Endodermal cell (in vitro differentiated cells): ENCODE results near the gene ESRRA. TPM values are rescaled to one million over a fixed set of nuclear protein-coding genes. Genes with fewer than 3 reads are reported as not detected.
"Not testable (repeated sequence)": the region's sequence is repeated elsewhere in the genome, so short reads cannot be mapped to it uniquely, and the experiment has no call there.

ENCODE experiments used
- DNase-seq: peaks from one replicate; pipeline ENCODE4 v3.0.0-alpha.2; 2017
- H3K27ac ChIP-seq: 2 replicates; pipeline ENCODE4 v1.5.1; 2013; ENCODE audit warnings: mild to moderate bottlenecking, low read depth, low read length, moderate library complexity
- H3K27me3 ChIP-seq: 2 replicates; pipeline ENCODE4 v1.6.1; 2013; ENCODE audit warnings: mild to moderate bottlenecking, low read length, moderate library complexity; ENCODE audit not compliant: insufficient read depth, control insufficient read depth, poor library complexity, severe bottlenecking
- H3K36me3 ChIP-seq: 2 replicates; pipeline ENCODE4 v1.7.0; 2013; ENCODE audit warnings: mild to moderate bottlenecking, low read length, moderate library complexity; ENCODE audit not compliant: control insufficient read depth, insufficient read depth
- H3K4me1 ChIP-seq: one replicate; pipeline ENCODE4 v1.7.0; 2013; ENCODE audit warnings: low read length; ENCODE audit not compliant: control insufficient read depth, insufficient read depth
- H3K4me3 ChIP-seq: 2 replicates; pipeline ENCODE4 v1.5.1; 2013; ENCODE audit warnings: mild to moderate bottlenecking, low read length, moderate library complexity
- H3K9ac ChIP-seq: 2 replicates; pipeline ENCODE4 v1.6.1; 2013; ENCODE audit warnings: mild to moderate bottlenecking, low read length, moderate library complexity; ENCODE audit not compliant: poor library complexity, severe bottlenecking; ENCODE audit errors: extremely low read depth
- H3K9me3 ChIP-seq: 2 replicates; pipeline ENCODE4 v1.6.1; 2013; ENCODE audit warnings: mild to moderate bottlenecking, low read length, moderate library complexity; ENCODE audit not compliant: control insufficient read depth
- H3K27ac Mint-ChIP-seq: 2 replicates; pipeline ENCODE4 v1.8.0; 2020; ENCODE audit warnings: mixed read lengths
- H3K27me3 Mint-ChIP-seq: 2 replicates; pipeline ENCODE4 v1.8.0; 2021; ENCODE audit warnings: mild to moderate bottlenecking, mixed read lengths; ENCODE audit not compliant: insufficient read depth
- H3K36me3 Mint-ChIP-seq: 2 replicates; pipeline ENCODE4 v1.8.0; 2020; ENCODE audit warnings: low read depth, mixed read lengths
- H3K4me1 Mint-ChIP-seq: 2 replicates; pipeline ENCODE4 v1.8.0; 2020; ENCODE audit warnings: mixed read lengths
- H3K4me3 Mint-ChIP-seq: 2 replicates; pipeline ENCODE4 v1.8.0; 2020; ENCODE audit warnings: mild to moderate bottlenecking, moderate library complexity, mixed read lengths
- H3K9me3 Mint-ChIP-seq: 2 replicates; pipeline ENCODE4 v1.8.0; 2020; ENCODE audit warnings: mild to moderate bottlenecking, mixed read lengths
- WGBS, 2 experiments: methylation state at CpG; one replicate each; pipeline versions ENCODE4 v1.1.5 to v1.1.7; 2013; ENCODE audit warnings: missing lambda C conversion rate in 2 of 2, mixed read lengths in 1 of 2; ENCODE audit not compliant: insufficient coverage in 1 of 2, insufficient read length in 1 of 2; 5-methylcytosine and 5-hydroxymethylcytosine counted together
- total RNA-seq, 2 donors: library from RNA; stranded (reverse); fragmentation: NEBNext Ultra II Directional in 1 of 2; extraction: Animal tissue kit (Norgen Biotek cat#: 25700) in 1 of 2; gene quantifications; 2 replicates in 1 of 2; 3 replicates in 1 of 2; pipeline ENCODE4 v1.2.1, GENCODE V29; 2021
- TF ChIP-seq, protein P1 (sequence below): fragments of 200-600 bp; sonication (generic); conservative IDR thresholded peaks from 2 replicates; pipeline ENCODE4 v1.5.0; 2021; ENCODE audit warnings: antibody characterized with exemption, mild to moderate bottlenecking

The ESRRA gene
- total RNA-seq, 2 donors from 2014 or later, result 22.8 to 34.5 TPM

DNA sequence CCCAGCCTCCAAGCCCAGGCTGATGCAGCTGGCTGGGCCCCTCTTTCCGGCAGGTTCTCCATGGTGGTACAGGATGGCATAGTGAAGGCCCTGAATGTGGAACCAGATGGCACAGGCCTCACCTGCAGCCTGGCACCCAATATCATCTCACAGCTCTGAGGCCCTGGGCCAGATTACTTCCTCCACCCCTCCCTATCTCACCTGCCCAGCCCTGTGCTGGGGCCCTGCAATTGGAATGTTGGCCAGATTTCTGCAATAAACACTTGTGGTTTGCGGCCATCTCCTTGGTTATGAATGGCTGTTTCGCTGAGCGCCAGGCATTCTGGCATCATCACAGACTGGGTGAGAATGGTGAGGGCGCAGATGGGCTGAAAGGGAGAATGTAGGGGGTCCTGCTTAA is 16.2 kb downstream of the ESRRA start:
- no peak overlapping the region for H3K4me3 ChIP-seq
- no peak overlapping the region for H3K27ac ChIP-seq
- no peak for DNase-seq
- peaks cover 5% of the 10 kb centered on the region for H3K4me1 ChIP-seq
- TF ChIP-seq, protein P1, sequence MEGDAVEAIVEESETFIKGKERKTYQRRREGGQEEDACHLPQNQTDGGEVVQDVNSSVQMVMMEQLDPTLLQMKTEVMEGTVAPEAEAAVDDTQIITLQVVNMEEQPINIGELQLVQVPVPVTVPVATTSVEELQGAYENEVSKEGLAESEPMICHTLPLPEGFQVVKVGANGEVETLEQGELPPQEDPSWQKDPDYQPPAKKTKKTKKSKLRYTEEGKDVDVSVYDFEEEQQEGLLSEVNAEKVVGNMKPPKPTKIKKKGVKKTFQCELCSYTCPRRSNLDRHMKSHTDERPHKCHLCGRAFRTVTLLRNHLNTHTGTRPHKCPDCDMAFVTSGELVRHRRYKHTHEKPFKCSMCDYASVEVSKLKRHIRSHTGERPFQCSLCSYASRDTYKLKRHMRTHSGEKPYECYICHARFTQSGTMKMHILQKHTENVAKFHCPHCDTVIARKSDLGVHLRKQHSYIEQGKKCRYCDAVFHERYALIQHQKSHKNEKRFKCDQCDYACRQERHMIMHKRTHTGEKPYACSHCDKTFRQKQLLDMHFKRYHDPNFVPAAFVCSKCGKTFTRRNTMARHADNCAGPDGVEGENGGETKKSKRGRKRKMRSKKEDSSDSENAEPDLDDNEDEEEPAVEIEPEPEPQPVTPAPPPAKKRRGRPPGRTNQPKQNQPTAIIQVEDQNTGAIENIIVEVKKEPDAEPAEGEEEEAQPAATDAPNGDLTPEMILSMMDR, result no peak
- WGBS, 2 experiments, result 90 to 93% methylated on average over 2 to 5 of the region's 5 CpGs
- H3K36me3 ChIP-seq, result peaks cover 28% of the 10 kb centered on the region
- no peaks in the 10 kb centered on the region for H3K9me3 ChIP-seq
- no peaks in the 10 kb centered on the region for H3K27me3 Mint-ChIP-seq
- H3K36me3 Mint-ChIP-seq, result peaks cover 29% of the 10 kb centered on the region
- no peak overlapping the region for H3K4me3 Mint-ChIP-seq
- peaks cover 10% of the 10 kb centered on the region for H3K4me1 Mint-ChIP-seq
- no peak overlapping the region for H3K27ac Mint-ChIP-seq
- no peak overlapping the region for H3K9ac ChIP-seq
- H3K27me3 ChIP-seq, result no peaks in the 10 kb centered on the region
- H3K9me3 Mint-ChIP-seq, result no peaks in the 10 kb centered on the region

DNA sequence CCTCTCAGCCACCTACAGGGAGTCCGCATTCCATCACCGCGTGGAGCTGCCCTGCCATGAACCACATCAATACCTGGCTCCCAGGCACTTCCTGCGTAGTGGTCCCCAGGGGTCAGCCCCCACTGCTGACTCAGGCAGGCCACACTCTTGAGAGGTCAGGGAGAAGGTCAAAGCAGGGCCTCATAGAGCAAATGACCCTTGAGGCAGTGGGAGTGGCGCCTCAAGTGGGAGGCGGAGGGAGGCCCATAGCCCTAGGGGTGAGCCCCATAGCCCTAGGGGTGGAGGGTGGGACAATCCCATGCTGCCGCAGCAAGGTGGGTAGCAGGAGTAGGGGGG is 17.6 kb downstream of the ESRRA start:
- no peak overlapping the region for H3K27ac Mint-ChIP-seq

DNA sequence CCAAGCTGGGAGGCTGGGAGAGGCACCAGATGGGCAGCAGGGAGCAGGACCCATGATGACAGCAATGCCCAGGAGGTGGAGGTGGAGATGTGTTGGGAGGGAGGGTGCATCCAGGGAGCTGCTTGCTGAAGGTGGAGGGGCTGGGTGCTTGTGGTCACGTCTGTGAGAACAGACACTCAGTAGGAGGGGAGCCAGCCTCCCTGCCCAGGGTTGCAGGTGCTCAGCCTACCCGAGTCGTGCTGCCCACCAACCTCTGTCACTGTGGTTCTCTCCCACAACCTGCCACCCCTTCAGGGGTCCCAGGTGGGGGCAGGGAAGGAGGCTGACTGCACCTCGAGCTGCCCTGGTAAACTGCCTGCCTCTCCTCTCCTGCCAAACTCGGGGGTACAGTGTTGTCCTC is 18.0 kb downstream of the ESRRA start:
- Mint-ChIP-seq H3K9me3 (no peaks in the 10 kb centered on the region), H3K27ac (no peak overlapping the region), H3K27me3 (peaks cover 2% of the 10 kb centered on the region), H3K4me3 (no peak overlapping the region), H3K4me1 (peaks cover 6% of the 10 kb centered on the region), H3K36me3 (peaks cover 24% of the 10 kb centered on the region)
- no peak for DNase-seq
- TF ChIP-seq, protein P1, result no peak
- no peaks in the 10 kb centered on the region for H3K9me3 ChIP-seq
- H3K4me3 ChIP-seq, result no peak overlapping the region
- no peak overlapping the region for H3K27ac ChIP-seq
- peaks cover 28% of the 10 kb centered on the region for H3K36me3 ChIP-seq
- H3K27me3 ChIP-seq, result no peaks in the 10 kb centered on the region
- H3K4me1 ChIP-seq, result peaks cover 5% of the 10 kb centered on the region
- WGBS, 2 experiments, result 78% methylated on average over 5 of the region's 5 CpGs; no CpG with 5 or more reads in 1 of the 2 experiments
- H3K9ac ChIP-seq, result no peak overlapping the region

More for the DNA sequence above, 17.6 kb downstream of the ESRRA start:
- 63 to 87% methylated on average over 2 to 7 of the region's 7 CpGs for WGBS, 2 experiments
- TF ChIP-seq, protein P1, result no peak
- Histone ChIP-seq H3K9me3 (no peaks in the 10 kb centered on the region), H3K4me1 (peaks cover 5% of the 10 kb centered on the region), H3K27me3 (no peaks in the 10 kb centered on the region), H3K9ac (no peak overlapping the region), H3K36me3 (peaks cover 28% of the 10 kb centered on the region), H3K4me3 (no peak overlapping the region), H3K27ac (no peak overlapping the region)
- H3K9me3 Mint-ChIP-seq, result no peaks in the 10 kb centered on the region
- H3K27me3 Mint-ChIP-seq, result peaks cover 2% of the 10 kb centered on the region
- peaks cover 6% of the 10 kb centered on the region for H3K4me1 Mint-ChIP-seq
- no peak overlapping the region for H3K4me3 Mint-ChIP-seq
- peaks cover 24% of the 10 kb centered on the region for H3K36me3 Mint-ChIP-seq
- DNase-seq, result no peak

DNA sequence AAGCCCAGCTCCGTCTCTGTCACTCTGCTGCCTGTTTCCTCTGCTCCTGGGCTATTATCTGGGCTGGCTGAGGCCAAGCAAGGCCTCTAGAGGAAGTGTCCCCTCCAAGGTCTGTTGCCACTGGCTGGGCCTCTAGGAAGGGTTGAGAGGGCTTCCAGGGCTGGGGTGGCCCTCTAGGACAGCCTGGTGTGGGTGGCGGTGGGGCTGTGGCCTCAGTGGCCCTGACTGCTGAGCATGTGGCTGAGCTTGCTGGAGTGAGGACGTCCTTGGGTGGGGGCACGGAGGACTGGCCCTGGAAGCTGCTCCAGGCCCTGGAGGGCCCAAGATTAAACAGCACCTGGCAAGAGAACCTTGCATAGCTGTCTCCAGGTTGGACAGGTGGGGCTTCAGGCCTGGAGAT is 18.7 kb downstream of the ESRRA start:
- H3K27ac Mint-ChIP-seq, result peak overlapping the region; percentile 79
- not testable (repeated sequence) for H3K4me3 ChIP-seq, H3K9ac ChIP-seq, DNase-seq, H3K4me1 ChIP-seq, H3K9me3 ChIP-seq, H3K4me3 Mint-ChIP-seq, H3K4me1 Mint-ChIP-seq, H3K27me3 ChIP-seq, H3K27me3 Mint-ChIP-seq, H3K27ac ChIP-seq, H3K9me3 Mint-ChIP-seq
- WGBS, 2 experiments, result 92 to 100% methylated on average over 2 to 4 of the region's 4 CpGs
- peaks cover 28% of the 10 kb centered on the region for H3K36me3 ChIP-seq
- peaks cover 24% of the 10 kb centered on the region for H3K36me3 Mint-ChIP-seq
